ENCODE results near the gene SLC39A6.
"Not testable (repeated sequence)": the region's sequence is repeated elsewhere in the genome, so short reads cannot be mapped to it uniquely, and the experiment has no call there.

SLC39A6 gene

GRCh38 chr18:36129300-36130038 is at the start of gene SLC39A6, which contains the start of gene ELP2:
SLC39A6 (minus strand) TSS chr18:36129340; CDS start chr18:36127007, 2,333 bp downstream.
ELP2 (plus strand) TSS chr18:36129899; CDS start chr18:36129934, 35 bp downstream.
- peak; percentile 94 for DNase-seq (ENCODE audit: low spot score)

GRCh38 chr18:36177913-36178312 is 48.8 kb upstream of the SLC39A6 start:
- no peak for DNase-seq (ENCODE audit: low spot score)

- DNase-seq (ENCODE audit: low spot score): no peak
Observed at GRCh38 chr18:36176711-36177110, 47.6 kb upstream of the SLC39A6 start.

GRCh38 chr18:36176177-36176584 is 47.0 kb upstream of the SLC39A6 start:
- no peak for DNase-seq (ENCODE audit: low spot score)

GRCh38 chr18:36175481-36175880 is 46.3 kb upstream of the SLC39A6 start:
- no peak for DNase-seq (ENCODE audit: low spot score)

GRCh38 chr18:36169938-36170337 is 40.8 kb upstream of the SLC39A6 start:
- DNase-seq (ENCODE audit: low spot score): no peak

- not testable (repeated sequence) for DNase-seq (ENCODE audit: low spot score)
Observed at GRCh38 chr18:36168296-36168695, 39.2 kb upstream of the SLC39A6 start.

- DNase-seq (ENCODE audit: low spot score): no peak
Observed at GRCh38 chr18:36167692-36168218, 38.6 kb upstream of the SLC39A6 start.

GRCh38 chr18:36162981-36163380 is 33.8 kb upstream of the SLC39A6 start:
- no peak for DNase-seq (ENCODE audit: low spot score)

GRCh38 chr18:36160959-36161371 is 31.8 kb upstream of the SLC39A6 start:
- DNase-seq (ENCODE audit: low spot score): no peak

GRCh38 chr18:36158266-36158867 is 29.2 kb upstream of the SLC39A6 start:
- DNase-seq (ENCODE audit: low spot score): no peak

GRCh38 chr18:36157441-36157840 is 28.3 kb upstream of the SLC39A6 start:
- DNase-seq (ENCODE audit: low spot score): no peak

- DNase-seq (ENCODE audit: low spot score): no peak
Observed at GRCh38 chr18:36155851-36156757, 27.0 kb upstream of the SLC39A6 start.

- DNase-seq (ENCODE audit: low spot score): no peak
Observed at GRCh38 chr18:36153771-36154170, 24.6 kb upstream of the SLC39A6 start.

- DNase-seq (ENCODE audit: low spot score): no peak
Observed at GRCh38 chr18:36153203-36153602, 24.1 kb upstream of the SLC39A6 start.

GRCh38 chr18:36152781-36153180 is 23.6 kb upstream of the SLC39A6 start:
- no peak for DNase-seq (ENCODE audit: low spot score)

GRCh38 chr18:36149514-36150289 is 20.6 kb upstream of the SLC39A6 start:
- DNase-seq (ENCODE audit: low spot score): no peak

GRCh38 chr18:36143391-36143790 is 14.3 kb upstream of the SLC39A6 start:
- DNase-seq (ENCODE audit: low spot score): no peak

- DNase-seq (ENCODE audit: low spot score): no peak
Observed at GRCh38 chr18:36142751-36143150, 13.6 kb upstream of the SLC39A6 start.

- no peak for DNase-seq (ENCODE audit: low spot score)
Observed at GRCh38 chr18:36141576-36141975, 12.4 kb upstream of the SLC39A6 start.

GRCh38 chr18:36139245-36139644 is 10.1 kb upstream of the SLC39A6 start:
- DNase-seq (ENCODE audit: low spot score): no peak
